Embryonic facial prominence (tissue), 1 donor: ENCODE measurements around the gene POTEF.
"Not testable (repeated sequence)": the region's sequence is repeated elsewhere in the genome, so short reads cannot be mapped to it uniquely, and the experiment has no call there.

Source experiments
- DNase-seq: peaks from one replicate; pipeline ENCODE4 v3.0.0-alpha.2; 2016; ENCODE audit errors: extremely low spot score

The POTEF gene

DNA sequence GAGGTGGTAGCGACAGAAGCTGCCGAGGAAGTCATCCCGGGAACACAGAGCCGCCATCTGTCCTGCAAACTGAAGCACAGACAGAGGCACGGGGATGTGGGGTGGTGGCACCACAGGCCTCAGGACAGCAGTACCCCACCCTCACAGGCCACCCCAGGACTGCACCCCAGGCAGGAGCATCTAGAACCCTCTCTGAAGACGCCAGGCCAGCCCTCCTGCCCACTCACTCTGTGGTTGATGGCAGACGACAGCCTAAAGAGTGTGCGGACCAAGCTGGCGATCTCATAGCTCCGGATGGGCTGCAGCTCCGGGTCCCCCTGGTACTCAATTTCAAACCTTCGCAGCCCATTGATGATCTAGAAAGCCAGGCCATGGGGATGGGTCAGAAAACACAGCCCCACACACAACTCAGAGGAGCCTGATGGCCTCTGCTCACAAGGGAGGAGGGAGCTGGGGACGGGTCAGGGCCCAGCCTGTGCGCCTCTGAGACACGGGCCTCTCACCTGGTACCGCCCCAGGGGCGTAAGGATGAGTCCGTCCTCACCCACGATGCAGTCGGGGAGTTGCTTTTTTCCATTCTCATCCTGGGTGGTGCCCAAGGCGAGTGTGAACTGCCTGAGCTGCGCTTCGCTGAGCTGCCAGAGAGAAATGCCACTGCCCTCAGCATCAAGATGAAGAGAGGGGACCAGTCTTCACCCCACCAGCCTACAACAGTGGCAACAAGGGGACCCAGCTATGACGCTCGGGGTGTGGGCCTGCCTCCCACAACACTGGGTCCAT, 24.0 kb upstream of the POTEF start:
- no peak for DNase-seq

- DNase-seq, result not testable (repeated sequence)
These were observed 23.3 kb upstream of the POTEF start for GRCh38 chr2:130152136-130152815.

DNA sequence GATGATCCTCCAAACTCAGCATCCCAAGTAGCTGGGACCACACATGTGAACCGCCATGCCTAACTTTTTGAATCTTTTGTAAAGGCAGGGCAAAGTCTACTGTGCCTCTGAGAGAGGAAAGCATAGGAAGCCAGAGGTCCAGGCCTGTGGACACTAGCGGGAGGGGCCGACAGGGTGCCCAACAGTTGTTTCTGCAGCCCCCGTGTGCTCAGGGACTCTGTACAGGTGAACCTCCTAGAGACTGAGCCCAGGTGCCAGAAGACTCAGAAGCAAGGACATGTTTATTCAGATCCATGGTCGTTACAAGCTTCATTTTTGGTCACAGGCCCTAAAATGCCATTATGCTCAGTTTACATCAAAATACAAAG, 22.1 kb upstream of the POTEF start:
- not testable (repeated sequence) for DNase-seq

DNA sequence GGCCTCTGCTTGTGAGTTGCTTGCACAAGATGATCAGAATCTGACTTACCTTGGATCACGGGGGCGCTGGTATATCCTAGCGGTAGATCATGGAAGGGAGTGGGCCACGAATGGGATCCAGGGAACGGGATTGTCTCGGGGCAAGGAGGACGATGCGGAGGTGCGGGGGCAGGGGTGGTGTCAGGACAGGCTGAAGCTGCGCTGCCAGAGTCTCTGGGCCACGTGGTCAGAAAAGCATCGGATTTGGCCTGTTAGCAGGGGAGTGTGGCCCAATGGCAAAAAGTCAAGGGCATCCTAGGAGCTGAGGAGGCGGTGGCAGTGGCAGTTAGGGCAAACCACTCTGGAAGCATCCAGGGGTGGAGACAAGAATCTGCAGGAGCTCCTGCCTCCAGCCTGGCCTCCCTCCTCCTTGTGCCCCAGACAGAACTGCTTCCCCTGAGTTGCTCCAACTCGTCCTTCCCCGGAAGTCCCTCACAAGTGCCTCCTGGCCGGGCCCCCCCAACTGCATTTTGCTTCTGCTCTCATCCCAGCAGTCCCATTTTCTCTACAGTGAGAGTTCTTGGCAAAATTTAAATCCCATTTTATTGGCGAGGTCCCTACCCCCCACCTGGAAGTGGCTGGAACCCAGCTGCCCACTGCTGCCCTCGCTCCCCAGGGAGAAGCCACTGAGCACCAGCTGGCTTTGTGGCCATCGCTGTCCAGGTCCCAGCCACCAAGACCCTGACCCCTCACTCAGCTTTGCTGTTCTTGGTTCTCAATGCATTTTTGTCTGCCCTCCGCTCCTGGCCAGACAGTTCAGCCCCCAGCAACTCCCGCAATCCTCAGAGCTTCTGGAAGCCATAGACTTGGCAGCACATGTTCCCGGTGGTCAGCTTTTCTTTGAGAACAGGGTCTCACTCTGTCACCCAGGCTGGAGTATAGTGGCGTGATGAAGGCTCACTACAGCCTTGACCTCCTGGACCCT, 21.4 kb upstream of the POTEF start:
- no peak for DNase-seq

GRCh38 chr2:130148515-130148914, 19.5 kb upstream of the POTEF start:
- not testable (repeated sequence) for DNase-seq

DNA sequence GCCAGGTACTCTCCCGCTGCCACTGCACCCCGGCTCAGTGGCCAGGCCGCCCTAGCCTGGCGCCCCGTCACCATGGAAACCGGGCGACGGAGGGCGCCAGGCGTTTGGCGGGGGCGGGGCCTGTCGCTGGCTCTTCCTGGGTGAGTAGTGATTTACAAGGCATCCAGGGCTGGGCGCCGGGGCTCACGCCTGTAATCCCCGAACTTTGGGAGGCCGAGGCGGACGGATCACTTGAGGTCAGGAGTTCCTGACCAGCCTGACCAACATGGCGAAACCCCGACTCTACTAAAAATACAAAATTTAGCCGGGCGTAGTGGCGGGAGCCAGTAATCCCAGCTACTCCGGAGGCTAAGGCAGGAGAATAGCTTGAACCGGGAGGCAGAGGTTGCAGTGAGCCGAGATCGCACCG, 16.0 kb upstream of the POTEF start, which contains the start of gene CCDC74B:
TSS of gene CCDC74B (minus strand) at position 107 of the 409 bp plus-strand sequence. CDS start 116 bp downstream, outside the sequence.
- not testable (repeated sequence) for DNase-seq

- DNase-seq, result not testable (repeated sequence)
These were observed 14.4 kb upstream of the POTEF start for GRCh38 chr2:130143266-130144039.

DNA sequence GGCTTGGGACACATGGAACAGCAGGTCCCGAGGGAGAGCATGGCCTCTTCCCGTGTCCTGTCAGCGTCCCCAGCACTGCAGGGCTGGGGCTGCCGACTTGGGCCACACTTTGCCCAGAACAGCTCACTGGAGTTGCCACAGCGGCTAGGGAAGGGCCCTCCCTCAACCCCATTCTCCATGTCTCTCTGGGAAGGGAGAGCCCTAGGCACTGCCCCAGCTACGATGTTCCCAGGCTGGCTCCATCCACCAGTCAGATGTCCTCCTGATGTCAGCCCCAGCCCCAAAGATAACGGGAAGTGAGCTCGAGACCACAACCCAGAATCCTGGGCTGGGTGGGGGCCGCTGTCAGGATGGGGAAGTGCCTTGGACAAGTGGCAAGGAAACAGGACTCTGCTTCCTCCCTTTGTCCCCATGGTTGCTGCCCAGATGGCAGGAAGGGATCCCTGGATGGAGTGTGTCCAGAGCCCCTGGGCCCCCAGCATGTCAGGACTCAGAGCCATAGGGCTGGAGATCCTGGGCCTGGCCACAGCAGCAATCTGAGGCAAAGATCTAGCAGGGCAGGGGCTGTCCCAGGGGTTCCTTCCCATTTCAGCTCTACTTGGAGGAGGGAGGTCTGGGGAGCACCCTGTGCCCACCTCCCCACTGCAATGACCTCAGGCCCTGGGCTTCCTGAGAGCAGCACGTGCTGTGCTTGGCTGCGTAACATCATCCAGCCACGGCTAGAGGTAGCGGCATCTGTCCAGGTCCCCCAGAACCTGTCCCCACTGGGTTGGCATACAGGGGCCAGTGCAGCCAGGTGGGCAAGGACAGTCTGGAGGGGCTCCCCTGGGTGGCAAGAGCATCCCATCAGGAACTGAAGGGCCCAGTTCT, 13.6 kb upstream of the POTEF start:
- DNase-seq, result not testable (repeated sequence)

GRCh38 chr2:130141645-130142370, 12.8 kb upstream of the POTEF start:
- not testable (repeated sequence) for DNase-seq

GRCh38 chr2:130141002-130141401, 12.0 kb upstream of the POTEF start:
- not testable (repeated sequence) for DNase-seq

GRCh38 chr2:130140516-130140915, 11.5 kb upstream of the POTEF start:
- DNase-seq, result not testable (repeated sequence)

- not testable (repeated sequence) for DNase-seq
These were observed 10.6 kb upstream of the POTEF start for GRCh38 chr2:130139331-130140280.

DNA sequence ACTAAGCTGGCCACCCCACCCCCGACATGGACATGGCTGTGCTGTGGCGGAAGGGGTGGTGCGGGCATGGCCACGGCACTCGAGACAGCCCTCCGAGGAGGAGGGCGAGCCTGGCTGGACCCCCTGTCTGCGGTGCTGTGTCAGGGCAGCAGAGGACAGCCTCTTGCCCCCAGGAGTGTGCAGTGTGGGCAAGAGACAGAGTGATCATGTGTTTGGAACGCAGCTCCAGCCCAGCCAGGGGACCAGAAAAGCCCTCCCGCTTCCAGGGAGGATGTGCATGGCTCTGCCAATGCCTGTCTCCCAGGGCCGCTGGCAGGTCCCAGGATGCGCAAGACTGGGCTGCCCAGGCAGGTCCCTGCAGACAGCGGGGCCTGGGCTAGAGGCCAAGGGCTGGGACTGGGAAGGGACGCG, 9.8 kb upstream of the POTEF start:
- not testable (repeated sequence) for DNase-seq

DNA sequence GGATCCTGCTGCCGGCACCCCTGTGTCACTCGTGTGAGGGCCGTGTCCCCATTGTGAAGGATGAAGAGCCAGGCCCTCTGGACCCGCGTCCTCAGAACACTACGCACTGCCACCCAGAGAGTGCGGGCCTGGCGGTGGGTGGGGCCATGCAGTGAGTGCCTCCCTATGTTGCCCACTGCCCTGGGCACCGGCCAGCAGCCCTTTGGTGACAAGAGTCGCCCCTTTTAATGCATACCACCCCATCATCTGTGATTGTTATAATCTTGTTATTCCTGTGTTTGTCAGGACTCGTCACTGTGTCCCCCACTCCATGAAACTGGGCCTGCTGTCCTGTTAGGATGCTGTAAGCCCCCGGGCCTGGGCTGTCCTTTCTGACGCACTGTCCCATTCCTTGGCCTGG, 9.3 kb upstream of the POTEF start:
- not testable (repeated sequence) for DNase-seq

DNA sequence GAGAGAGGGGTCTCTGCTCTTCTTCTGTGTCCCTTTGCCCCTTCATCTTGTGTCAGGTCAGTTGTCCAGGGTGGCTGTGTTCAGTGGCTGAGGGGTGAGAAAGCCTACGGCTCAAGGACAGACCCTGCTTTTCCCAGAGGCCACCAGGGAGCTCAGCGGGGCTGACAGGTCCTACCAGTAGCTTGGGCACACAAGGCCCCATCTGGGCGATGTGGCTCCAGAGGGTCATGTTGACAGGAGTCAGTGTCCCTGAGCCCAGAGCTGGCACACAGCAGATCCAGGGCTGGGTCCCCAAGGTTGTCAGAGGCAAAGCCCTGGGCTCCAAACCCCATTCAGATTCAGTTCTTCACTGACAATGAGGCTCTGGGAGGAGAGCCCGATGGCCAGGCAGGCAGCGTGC, 8.1 kb upstream of the POTEF start:
- DNase-seq, result not testable (repeated sequence)

DNA sequence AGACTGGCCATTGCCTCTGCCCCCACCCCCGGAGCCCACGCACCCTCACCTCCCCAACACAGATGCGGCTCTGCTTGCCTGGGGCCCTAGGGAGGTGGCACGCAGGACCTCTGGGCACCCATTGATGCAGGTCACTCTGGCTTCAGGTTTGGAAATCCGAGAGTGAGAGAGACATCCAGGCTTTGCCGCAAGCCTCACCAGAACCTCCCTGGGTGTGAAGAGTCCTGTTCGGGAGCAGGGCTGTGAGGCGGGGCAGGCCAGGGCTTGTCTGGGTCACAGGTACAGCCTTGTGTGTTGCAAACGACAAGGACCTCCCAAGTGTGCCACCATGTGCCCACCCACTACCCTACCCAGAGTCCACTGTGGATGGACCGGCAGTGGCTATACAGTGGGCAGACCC, 7.5 kb upstream of the POTEF start:
- DNase-seq, result not testable (repeated sequence)

DNA sequence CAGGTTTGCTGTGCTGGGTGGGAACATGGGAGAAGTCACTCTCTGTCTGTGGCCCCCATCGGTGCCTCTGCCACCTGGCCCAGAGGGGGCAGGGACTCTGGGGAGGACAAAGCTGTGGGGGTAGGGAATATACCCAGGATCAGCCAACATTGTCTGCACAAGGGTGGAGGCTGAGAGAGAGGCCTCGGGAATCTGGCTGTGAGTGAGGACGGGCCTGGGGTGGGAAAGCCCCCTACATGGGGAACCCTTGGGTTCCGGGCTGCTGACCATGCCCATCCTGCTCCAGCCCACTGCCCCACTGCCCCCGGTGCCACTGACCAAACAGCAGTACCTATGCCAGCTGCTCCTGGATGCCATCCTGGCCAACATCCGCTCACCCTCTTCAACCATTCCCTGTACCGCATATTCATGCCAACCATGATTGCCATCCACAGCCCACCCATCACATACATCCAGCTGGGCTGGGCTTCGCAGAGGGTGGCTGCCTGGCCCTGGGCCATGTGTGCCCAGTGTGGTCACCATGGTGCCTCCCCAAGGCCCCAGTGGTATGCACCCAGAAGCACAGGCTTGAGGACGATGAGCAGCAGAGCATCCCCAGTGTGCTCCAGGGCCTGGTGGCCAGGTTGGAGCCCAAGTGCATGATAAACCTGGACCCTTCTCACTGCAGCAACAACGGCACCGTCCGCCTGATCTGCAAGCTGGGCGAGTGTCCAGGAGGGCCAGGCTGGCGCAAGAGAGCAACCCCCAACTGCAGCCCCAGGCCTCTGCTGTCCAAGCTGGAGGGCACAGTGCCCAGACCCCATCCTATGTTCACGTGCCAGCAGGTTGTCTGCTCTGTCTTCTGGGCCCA, 6.9 kb upstream of the POTEF start:
- no peak for DNase-seq
